Esophagus (tissue), 2 donors: ENCODE results near the gene MYLK2. TPM values are rescaled to one million over a fixed set of nuclear protein-coding genes. Genes with fewer than 3 reads are reported as not detected.

Experiments
- H3K27ac ChIP-seq, 2 donors: one replicate each; pipeline ENCODE4 v1.5.1; 2013; ENCODE audit warnings: low read depth in 2 of 2, mild to moderate bottlenecking in 2 of 2, inconsistent platforms in 1 of 2, low read length in 1 of 2, moderate library complexity in 1 of 2
- H3K27me3 ChIP-seq, 2 donors: one replicate each; pipeline ENCODE4 v1.6.1; 2013; ENCODE audit warnings: low read length in 2 of 2, control low read depth in 1 of 2, mild to moderate bottlenecking in 1 of 2; ENCODE audit not compliant: insufficient read depth in 2 of 2, control insufficient read depth in 1 of 2
- H3K36me3 ChIP-seq, 2 donors: one replicate each; pipeline ENCODE4 v1.6.1; 2013; ENCODE audit warnings: low read length in 1 of 2; ENCODE audit not compliant: control insufficient read depth in 2 of 2, insufficient read depth in 2 of 2
- H3K4me1 ChIP-seq, 2 donors: one replicate each; pipeline ENCODE4 v1.6.1; 2013; ENCODE audit warnings: low read length in 1 of 2; ENCODE audit not compliant: control insufficient read depth in 2 of 2, insufficient read depth in 2 of 2
- H3K4me3 ChIP-seq, 2 donors: one replicate each; pipeline ENCODE4 v1.5.1; 2013; ENCODE audit warnings: low read length in 2 of 2, mild to moderate bottlenecking in 2 of 2, low read depth in 1 of 2, moderate library complexity in 1 of 2
- H3K9me3 ChIP-seq, 2 donors: one replicate each; pipeline ENCODE4 v1.6.1; 2013; ENCODE audit warnings: mild to moderate bottlenecking in 2 of 2, low read depth in 1 of 2, low read length in 1 of 2, moderate library complexity in 1 of 2; ENCODE audit not compliant: control insufficient read depth in 2 of 2, insufficient read depth in 1 of 2
- WGBS, 2 donors: extraction: QIAGEN DNeasy Blood & Tissue Kit; methylation state at CpG; one replicate each; pipeline ENCODE4 v1.1.7; 2013; 5-methylcytosine and 5-hydroxymethylcytosine counted together
- polyA plus RNA-seq, 2 donors: library from polyadenylated mRNA; stranded (reverse); fragments of 200-250 nt; gene quantifications; one replicate each; pipeline ENCODE4 v1.2.3, GENCODE V29; 2013
- donor health status: healthy with polysubstance abuse.
- donor health status: Bipolar disorder and iron deficiency.

Gene MYLK2
- polyA plus RNA-seq, 2 donors: 0.08 to 0.11 TPM

- Histone ChIP-seq H3K4me3 (no peak overlapping the region), H3K9me3 (no peaks in the 10 kb centered on the region), H3K27me3 (no peaks in the 10 kb centered on the region), H3K4me1 (peaks cover 8 to 14% of the 10 kb centered on the region in 2 donors), H3K36me3 (no peaks in the 10 kb centered on the region), H3K27ac (peak overlapping the region in 1 of 2 donors; percentile 44)
- 74 to 75% methylated on average over 15 of the region's 15 CpGs for WGBS, 2 donors
These were observed 22.0 kb downstream of the MYLK2 start for GRCh38 chr20:31840906-31841816.

DNA sequence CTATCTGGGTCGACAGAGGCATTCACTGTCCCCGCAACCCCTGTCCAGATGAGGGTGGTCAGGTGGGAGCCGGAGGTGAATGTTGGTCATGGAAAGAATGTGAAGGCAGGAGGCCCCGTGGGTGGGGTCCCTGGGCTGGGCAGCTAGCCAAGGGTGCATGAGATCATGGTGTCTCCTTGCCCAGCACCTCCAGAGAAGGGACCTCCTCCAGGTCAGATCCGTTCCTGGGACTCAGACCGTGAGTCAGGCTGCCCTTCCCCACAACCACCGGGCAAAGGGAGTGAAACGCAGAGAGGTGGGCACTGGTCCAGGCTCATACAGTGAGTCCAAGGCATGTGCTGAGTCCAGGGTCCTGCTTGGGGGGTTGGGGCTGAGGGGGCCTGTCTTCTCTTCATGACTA lies 22.8 kb downstream of the MYLK2 start:
- 48 to 55% methylated on average over 8 of the region's 8 CpGs for WGBS, 2 donors
- Histone ChIP-seq H3K4me3 (no peak overlapping the region), H3K4me1 (peaks cover 8 to 13% of the 10 kb centered on the region in 2 donors), H3K27me3 (no peaks in the 10 kb centered on the region), H3K36me3 (no peaks in the 10 kb centered on the region), H3K27ac (peak overlapping the region in 1 of 2 donors; percentile 44), H3K9me3 (no peaks in the 10 kb centered on the region)

DNA sequence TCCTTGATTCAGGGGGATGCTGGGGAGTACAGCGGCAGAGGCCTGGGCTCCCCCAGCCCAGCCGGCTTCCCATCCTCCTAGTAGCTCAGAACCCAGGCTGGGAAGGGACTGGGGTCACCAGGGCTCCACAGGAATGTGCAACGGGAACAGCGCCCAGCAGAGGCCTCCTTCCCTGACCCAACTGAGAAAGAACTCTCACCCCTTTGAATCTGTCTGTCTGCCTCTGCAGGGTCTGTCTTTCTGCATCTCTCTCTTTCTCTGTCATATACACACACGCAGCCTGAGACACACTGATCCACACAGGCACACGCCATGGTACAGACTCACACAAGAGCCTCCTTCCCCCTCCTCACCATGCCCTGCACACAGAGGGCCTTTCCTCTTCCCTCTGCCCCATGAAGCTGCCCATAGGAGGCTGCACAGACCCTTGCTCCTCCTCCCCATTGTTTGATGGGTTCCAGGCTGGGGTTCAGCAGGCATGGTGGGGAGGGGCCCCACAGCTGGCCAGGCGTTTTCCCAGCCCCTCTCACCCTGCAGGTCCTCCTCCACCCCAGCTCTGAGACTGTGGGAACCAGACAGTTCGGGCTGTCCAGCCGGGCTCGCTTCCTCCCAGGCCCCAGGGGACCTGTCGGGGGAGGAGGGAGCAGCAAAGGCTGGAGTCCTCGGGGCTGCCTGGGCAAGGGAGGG lies 23.5 kb downstream of the MYLK2 start:
- Histone ChIP-seq H3K4me3 (no peak overlapping the region), H3K36me3 (no peaks in the 10 kb centered on the region), H3K9me3 (no peaks in the 10 kb centered on the region), H3K27me3 (no peaks in the 10 kb centered on the region), H3K4me1 (peaks cover 8 to 13% of the 10 kb centered on the region in 2 donors), H3K27ac (no peak overlapping the region)
- WGBS, 2 donors: 65 to 66% methylated on average over 12 of the region's 12 CpGs

GRCh38 chr20:31843288-31843687 lies 24.1 kb downstream of the MYLK2 start:
- H3K9me3 ChIP-seq: no peaks in the 10 kb centered on the region
- H3K4me1 ChIP-seq: peaks cover 7 to 13% of the 10 kb centered on the region in 2 donors
- no peaks in the 10 kb centered on the region for H3K36me3 ChIP-seq
- WGBS, 2 donors: 75 to 80% methylated on average over 6 of the region's 6 CpGs
- H3K4me3 ChIP-seq: no peak overlapping the region
- H3K27ac ChIP-seq: no peak overlapping the region
- no peaks in the 10 kb centered on the region for H3K27me3 ChIP-seq

GRCh38 chr20:31843881-31844280 lies 24.7 kb downstream of the MYLK2 start:
- no peak overlapping the region for H3K27ac ChIP-seq
- no peaks in the 10 kb centered on the region for H3K36me3 ChIP-seq
- H3K4me1 ChIP-seq: peaks cover 5 to 13% of the 10 kb centered on the region in 2 donors
- no peak overlapping the region for H3K4me3 ChIP-seq
- no peaks in the 10 kb centered on the region for H3K27me3 ChIP-seq
- H3K9me3 ChIP-seq: no peaks in the 10 kb centered on the region
- 59 to 71% methylated on average over 5 of the region's 5 CpGs for WGBS, 2 donors

DNA sequence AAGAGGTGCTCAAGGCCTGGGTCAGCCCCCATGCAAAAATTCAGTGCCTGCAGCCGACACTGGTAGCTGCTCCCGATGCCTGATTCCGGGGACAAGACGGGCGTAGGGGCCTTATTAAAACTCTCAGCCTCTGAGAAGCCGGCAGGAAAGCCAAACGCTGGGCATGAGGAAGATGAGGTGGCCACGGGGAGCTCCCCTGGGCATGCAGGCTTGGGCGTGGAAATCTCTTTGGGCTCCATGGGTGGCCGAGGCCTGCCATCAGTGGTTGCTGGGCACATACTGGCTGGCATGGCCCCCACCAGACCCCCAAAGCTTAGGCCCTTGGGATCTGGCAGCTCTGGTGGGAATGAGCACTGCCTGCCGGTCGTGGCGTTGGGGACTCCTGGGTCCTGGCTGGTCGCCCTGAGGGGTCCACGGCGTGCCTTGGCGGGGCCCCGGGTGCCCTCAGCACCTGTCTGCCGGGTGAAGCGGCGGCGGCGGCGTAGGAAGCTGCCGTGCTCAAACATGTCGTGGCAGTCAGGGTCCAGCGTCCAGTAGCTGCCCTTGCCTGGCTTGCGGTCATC lies 25.7 kb downstream of the MYLK2 start:
- Histone ChIP-seq H3K4me3 (peak overlapping the region in 1 of 2 donors; percentile 9), H3K27me3 (no peaks in the 10 kb centered on the region), H3K9me3 (no peaks in the 10 kb centered on the region), H3K4me1 (peaks cover 7 to 21% of the 10 kb centered on the region in 2 donors), H3K27ac (no peak overlapping the region), H3K36me3 (no peaks in the 10 kb centered on the region)
- 78 to 85% methylated on average over 28 of the region's 28 CpGs for WGBS, 2 donors

DNA sequence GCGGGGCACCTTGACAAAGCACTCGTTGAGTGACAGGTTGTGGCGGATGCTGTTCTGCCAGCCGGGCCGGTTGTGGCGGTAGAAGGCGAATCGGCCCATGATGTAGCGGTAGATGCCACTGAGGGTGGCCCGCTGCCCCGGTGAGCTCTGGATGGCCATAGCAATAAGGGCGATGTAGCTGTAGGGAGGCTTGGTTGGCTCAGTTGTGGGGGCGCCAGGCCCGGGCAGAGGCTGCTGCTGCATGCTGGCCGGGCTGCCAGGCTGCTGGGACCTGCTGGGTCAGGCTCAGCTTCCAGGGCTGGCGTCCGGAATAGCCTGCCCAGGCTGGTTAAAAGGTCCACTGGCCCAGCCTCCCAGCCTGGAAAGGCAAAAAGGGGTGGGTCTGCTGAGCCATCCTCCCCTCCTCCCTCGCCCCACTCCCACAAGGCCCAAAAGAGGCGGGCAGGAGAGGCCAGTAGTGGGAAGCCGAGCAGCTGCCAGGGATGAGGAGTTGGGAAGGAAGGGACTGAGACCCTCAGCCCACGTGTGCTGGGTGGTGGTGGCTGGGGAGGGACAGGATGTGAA lies 26.2 kb downstream of the MYLK2 start, which contains the start of gene FOXS1:
TSS of gene FOXS1 (minus strand) at position 305 of the 564 bp plus-strand sequence. CDS start at position 243, 62 bp downstream.
- Histone ChIP-seq H3K9me3 (no peaks in the 10 kb centered on the region), H3K4me3 (peak within 1 kb of the TSS in 1 of 2 donors; percentile 9), H3K27me3 (no peaks in the 10 kb centered on the region), H3K27ac (no peak within 1 kb of the TSS), H3K36me3 (no peaks in the 10 kb centered on the region), H3K4me1 (peaks cover 7 to 21% of the 10 kb centered on the region in 2 donors)
- 43 to 60% methylated on average over 20 to 21 of the region's 21 CpGs for WGBS, 2 donors

- Histone ChIP-seq H3K36me3 (no peaks in the 10 kb centered on the region), H3K4me3 (no peak overlapping the region), H3K4me1 (peaks cover 10 to 27% of the 10 kb centered on the region in 2 donors), H3K27ac (no peak overlapping the region), H3K27me3 (no peaks in the 10 kb centered on the region), H3K9me3 (no peaks in the 10 kb centered on the region)
- 79 to 84% methylated on average over 3 of the region's 3 CpGs for WGBS, 2 donors
These were observed 27.6 kb downstream of the MYLK2 start for GRCh38 chr20:31846793-31847138.
